Measurements from ENCODE around the gene NCSTN.
"Not testable (repeated sequence)": the region's sequence is repeated elsewhere in the genome, so short reads cannot be mapped to it uniquely, and the experiment has no call there.

Gene NCSTN

GRCh38 chr1:160371346-160371631 is 28.1 kb downstream of the NCSTN start:
- H3K27me3 ChIP-seq (ENCODE audit: control insufficient read depth in 1 of 2, insufficient read depth in 2 of 2, low read length in 2 of 2) = peaks cover 8 to 13% of the 10 kb centered on the region in 2 donors
- no peak overlapping the region for H3K27ac ChIP-seq (ENCODE audit: low read length)
- no peak overlapping the region for H3K9ac ChIP-seq (ENCODE audit: low read length in 2 of 2)
- peaks cover 8% of the 10 kb centered on the region for H3K4me1 ChIP-seq (ENCODE audit: control insufficient read depth, insufficient read depth, low read length)
- no peak overlapping the region for H3K4me3 ChIP-seq (ENCODE audit: low read length in 2 of 2)
- no peaks in the 10 kb centered on the region for H3K36me3 ChIP-seq (ENCODE audit: control insufficient read depth in 2 of 2, insufficient read depth in 2 of 2, low read length in 2 of 2)
- no peaks in the 10 kb centered on the region for H3K9me3 ChIP-seq (ENCODE audit: control insufficient read depth in 2 of 2, low read length in 2 of 2)

DNA sequence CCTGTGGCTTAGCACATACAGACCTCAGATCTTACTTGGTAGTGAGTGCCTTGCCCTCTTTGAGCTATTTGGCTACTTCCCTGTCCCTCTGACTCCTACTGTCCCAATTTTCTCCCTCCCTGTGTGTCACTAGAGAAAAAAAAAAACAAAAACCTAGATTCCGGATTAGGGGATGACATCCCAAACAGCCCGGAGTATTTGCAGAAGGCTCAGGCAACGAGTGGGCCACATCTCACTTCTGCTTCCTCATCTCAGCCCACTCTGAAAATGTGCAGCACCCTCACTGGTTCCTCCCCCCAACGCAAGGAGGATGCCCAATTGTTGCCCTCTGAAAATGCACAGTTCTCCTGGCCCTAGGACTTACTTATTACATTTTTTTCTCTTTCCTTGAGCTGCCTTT is 28.6 kb downstream of the NCSTN start:
- peaks cover 10% of the 10 kb centered on the region for H3K4me1 ChIP-seq (ENCODE audit: control insufficient read depth, insufficient read depth, low read length)
- peaks cover 8 to 15% of the 10 kb centered on the region in 2 donors for H3K27me3 ChIP-seq (ENCODE audit: control insufficient read depth in 1 of 2, insufficient read depth in 2 of 2, low read length in 2 of 2)
- H3K36me3 ChIP-seq (ENCODE audit: control insufficient read depth in 2 of 2, insufficient read depth in 2 of 2, low read length in 2 of 2) = no peaks in the 10 kb centered on the region
- H3K9me3 ChIP-seq (ENCODE audit: control insufficient read depth in 2 of 2, low read length in 2 of 2) = no peaks in the 10 kb centered on the region
- no peak overlapping the region for H3K4me3 ChIP-seq (ENCODE audit: low read length in 2 of 2)
- H3K27ac ChIP-seq (ENCODE audit: low read length) = no peak overlapping the region
- no peak overlapping the region for H3K9ac ChIP-seq (ENCODE audit: low read length in 2 of 2)

GRCh38 chr1:160373696-160374095 is 30.5 kb downstream of the NCSTN start:
- Histone ChIP-seq H3K27ac (ENCODE audit: low read length) (no peak overlapping the region), H3K9ac (ENCODE audit: low read length in 2 of 2) (no peak overlapping the region), H3K27me3 (ENCODE audit: control insufficient read depth in 1 of 2, insufficient read depth in 2 of 2, low read length in 2 of 2) (peaks cover 8 to 11% of the 10 kb centered on the region in 2 donors), H3K4me3 (ENCODE audit: low read length in 2 of 2) (no peak overlapping the region), H3K36me3 (ENCODE audit: control insufficient read depth in 2 of 2, insufficient read depth in 2 of 2, low read length in 2 of 2) (no peaks in the 10 kb centered on the region), H3K9me3 (ENCODE audit: control insufficient read depth in 2 of 2, low read length in 2 of 2) (no peaks in the 10 kb centered on the region), H3K4me1 (ENCODE audit: control insufficient read depth, insufficient read depth, low read length) (peaks cover 10% of the 10 kb centered on the region)

GRCh38 chr1:160374306-160375110 is 31.3 kb downstream of the NCSTN start:
- Histone ChIP-seq H3K4me3 (ENCODE audit: low read length in 2 of 2) (no peak overlapping the region), H3K4me1 (ENCODE audit: control insufficient read depth, insufficient read depth, low read length) (peaks cover 10% of the 10 kb centered on the region), H3K36me3 (ENCODE audit: control insufficient read depth in 2 of 2, insufficient read depth in 2 of 2, low read length in 2 of 2) (no peaks in the 10 kb centered on the region), H3K9ac (ENCODE audit: low read length in 2 of 2) (no peak overlapping the region), H3K27me3 (ENCODE audit: control insufficient read depth in 1 of 2, insufficient read depth in 2 of 2, low read length in 2 of 2) (peaks cover 8 to 11% of the 10 kb centered on the region in 2 donors), H3K27ac (ENCODE audit: low read length) (no peak overlapping the region), H3K9me3 (ENCODE audit: control insufficient read depth in 2 of 2, low read length in 2 of 2) (no peaks in the 10 kb centered on the region)

DNA sequence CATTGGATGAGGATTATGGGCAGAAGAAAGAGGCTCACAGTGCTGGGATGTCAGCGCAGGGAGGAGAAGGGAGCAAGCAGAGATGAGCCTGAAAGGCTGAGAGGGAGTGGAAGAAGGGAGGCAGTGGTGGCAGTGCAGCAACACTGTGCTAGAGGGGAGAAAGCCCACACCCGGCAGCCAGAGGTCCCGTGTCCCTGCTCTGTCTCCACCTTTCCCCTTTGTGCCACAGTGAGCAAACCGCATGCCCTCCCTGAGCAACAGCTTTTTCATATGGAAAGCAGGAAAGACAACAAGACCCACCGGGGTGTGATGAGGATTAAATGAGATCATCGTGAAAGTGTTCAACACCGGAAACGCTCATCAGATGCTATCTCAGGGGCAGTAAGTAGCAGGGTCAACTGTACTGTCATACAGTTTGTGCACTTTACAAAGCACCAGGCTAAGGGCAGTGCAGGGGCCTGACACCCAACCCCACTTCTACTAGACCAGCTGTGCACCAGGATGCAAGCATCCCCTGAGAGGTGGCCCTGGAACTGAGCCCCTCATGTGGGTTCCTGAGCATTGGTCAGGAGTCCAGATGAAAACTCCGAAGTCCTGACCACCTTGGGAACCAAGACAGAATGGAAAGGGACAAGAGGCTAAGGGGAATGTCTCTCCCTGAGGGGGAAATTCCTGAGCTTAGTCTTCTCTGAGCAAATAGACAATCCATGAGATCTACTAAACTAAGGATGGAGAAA is 32.8 kb downstream of the NCSTN start:
- peaks cover 4 to 11% of the 10 kb centered on the region in 2 donors for H3K27me3 ChIP-seq (ENCODE audit: control insufficient read depth in 1 of 2, insufficient read depth in 2 of 2, low read length in 2 of 2)
- H3K9ac ChIP-seq (ENCODE audit: low read length in 2 of 2) = no peak overlapping the region
- H3K36me3 ChIP-seq (ENCODE audit: control insufficient read depth in 2 of 2, insufficient read depth in 2 of 2, low read length in 2 of 2) = no peaks in the 10 kb centered on the region
- H3K4me1 ChIP-seq (ENCODE audit: control insufficient read depth, insufficient read depth, low read length) = peaks cover 10% of the 10 kb centered on the region
- H3K9me3 ChIP-seq (ENCODE audit: control insufficient read depth in 2 of 2, low read length in 2 of 2) = no peaks in the 10 kb centered on the region
- no peak overlapping the region for H3K27ac ChIP-seq (ENCODE audit: low read length)
- no peak overlapping the region for H3K4me3 ChIP-seq (ENCODE audit: low read length in 2 of 2)

DNA sequence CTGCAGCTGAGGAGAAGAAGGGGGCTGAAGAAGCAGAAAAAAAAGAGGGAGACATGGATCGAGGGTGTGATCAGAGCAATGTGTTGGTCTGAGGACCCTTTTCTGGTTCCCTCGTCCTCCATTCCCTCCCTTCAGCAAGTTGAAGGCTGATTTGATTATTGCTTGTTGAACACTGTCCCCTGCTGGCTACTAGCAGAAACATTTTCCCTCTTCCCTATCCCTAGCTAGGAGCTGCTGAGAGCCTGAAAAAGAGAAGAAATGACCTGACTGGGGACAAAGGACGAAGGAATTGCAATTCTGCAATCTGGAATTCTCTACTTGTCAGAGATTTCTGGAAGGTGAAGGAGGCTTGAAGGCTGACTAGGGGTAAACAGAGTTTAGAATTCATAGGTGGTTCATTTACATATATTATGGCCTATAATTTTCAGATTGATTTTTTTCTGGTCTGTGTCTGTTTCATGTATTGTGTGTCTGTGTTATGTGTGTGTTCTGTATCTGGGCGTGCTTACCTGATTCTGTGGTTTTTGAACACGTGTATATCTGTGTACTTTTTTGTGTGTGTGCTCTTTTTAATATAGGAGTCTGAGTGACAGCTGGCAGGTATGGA is 33.4 kb downstream of the NCSTN start:
- Histone ChIP-seq H3K36me3 (ENCODE audit: control insufficient read depth in 2 of 2, insufficient read depth in 2 of 2, low read length in 2 of 2) (no peaks in the 10 kb centered on the region), H3K9ac (ENCODE audit: low read length in 2 of 2) (no peak overlapping the region), H3K4me1 (ENCODE audit: control insufficient read depth, insufficient read depth, low read length) (peaks cover 10% of the 10 kb centered on the region), H3K4me3 (ENCODE audit: low read length in 2 of 2) (no peak overlapping the region), H3K27ac (ENCODE audit: low read length) (no peak overlapping the region), H3K9me3 (ENCODE audit: control insufficient read depth in 2 of 2, low read length in 2 of 2) (no peaks in the 10 kb centered on the region), H3K27me3 (ENCODE audit: control insufficient read depth in 1 of 2, insufficient read depth in 2 of 2, low read length in 2 of 2) (peaks cover 0 to 11% of the 10 kb centered on the region in 2 donors)

DNA sequence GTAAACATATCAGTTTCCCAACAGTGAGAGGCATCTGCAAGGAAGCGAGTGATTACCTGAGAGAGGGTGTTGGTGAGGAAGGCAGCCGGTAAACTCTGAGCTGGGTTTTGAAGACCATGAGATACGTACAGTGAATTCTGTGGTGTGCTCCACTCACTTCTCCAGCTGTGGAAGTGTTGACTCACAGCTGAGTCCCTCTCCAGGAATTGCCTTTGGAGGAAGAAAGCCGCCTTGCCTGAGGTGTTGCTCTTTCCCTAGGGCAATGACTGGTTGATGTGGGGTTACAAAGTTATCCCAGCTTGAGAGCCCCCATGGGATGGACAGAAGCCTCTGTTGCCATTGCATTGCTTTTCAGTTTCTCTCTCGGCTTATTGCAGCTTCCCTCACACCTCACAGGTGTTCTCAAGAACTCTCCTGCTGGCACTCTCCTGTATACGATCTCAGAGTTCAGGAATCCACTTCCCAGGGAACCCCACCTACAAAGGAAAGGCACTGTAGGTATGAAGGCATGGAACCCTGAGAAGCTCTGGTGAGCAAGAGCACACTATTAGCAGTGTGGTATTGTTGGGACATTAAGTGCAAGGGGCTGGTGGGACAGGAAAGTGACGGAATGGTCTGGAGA is 34.5 kb downstream of the NCSTN start:
- Histone ChIP-seq H3K4me3 (ENCODE audit: low read length in 2 of 2) (no peak overlapping the region), H3K4me1 (ENCODE audit: control insufficient read depth, insufficient read depth, low read length) (peaks cover 10% of the 10 kb centered on the region), H3K36me3 (ENCODE audit: control insufficient read depth in 2 of 2, insufficient read depth in 2 of 2, low read length in 2 of 2) (no peaks in the 10 kb centered on the region), H3K27me3 (ENCODE audit: control insufficient read depth in 1 of 2, insufficient read depth in 2 of 2, low read length in 2 of 2) (peaks cover 0 to 7% of the 10 kb centered on the region in 2 donors), H3K9ac (ENCODE audit: low read length in 2 of 2) (no peak overlapping the region), H3K27ac (ENCODE audit: low read length) (no peak overlapping the region), H3K9me3 (ENCODE audit: control insufficient read depth in 2 of 2, low read length in 2 of 2) (no peaks in the 10 kb centered on the region)

GRCh38 chr1:160384812-160385211 is 41.6 kb downstream of the NCSTN start:
- not testable (repeated sequence) for H3K9me3 ChIP-seq (ENCODE audit: control insufficient read depth in 2 of 2, low read length in 2 of 2); H3K4me1 ChIP-seq (ENCODE audit: control insufficient read depth, insufficient read depth, low read length); H3K4me3 ChIP-seq (ENCODE audit: low read length in 2 of 2)

GRCh38 chr1:160388406-160388805 is 45.2 kb downstream of the NCSTN start:
- H3K4me3 ChIP-seq (ENCODE audit: low read length in 2 of 2); H3K9me3 ChIP-seq (ENCODE audit: control insufficient read depth in 2 of 2, low read length in 2 of 2); H3K27ac ChIP-seq (ENCODE audit: low read length); H3K9ac ChIP-seq (ENCODE audit: low read length in 2 of 2); H3K36me3 ChIP-seq (ENCODE audit: control insufficient read depth in 2 of 2, insufficient read depth in 2 of 2, low read length in 2 of 2); H3K27me3 ChIP-seq (ENCODE audit: control insufficient read depth in 1 of 2, insufficient read depth in 2 of 2, low read length in 2 of 2); H3K4me1 ChIP-seq (ENCODE audit: control insufficient read depth, insufficient read depth, low read length): not testable (repeated sequence)

More at GRCh38 chr1:160384812-160385211, 41.6 kb downstream of the NCSTN start:
- not testable (repeated sequence) for H3K36me3 ChIP-seq (ENCODE audit: control insufficient read depth in 2 of 2, insufficient read depth in 2 of 2, low read length in 2 of 2); H3K27ac ChIP-seq (ENCODE audit: low read length); H3K27me3 ChIP-seq (ENCODE audit: control insufficient read depth in 1 of 2, insufficient read depth in 2 of 2, low read length in 2 of 2); H3K9ac ChIP-seq (ENCODE audit: low read length in 2 of 2)

DNA sequence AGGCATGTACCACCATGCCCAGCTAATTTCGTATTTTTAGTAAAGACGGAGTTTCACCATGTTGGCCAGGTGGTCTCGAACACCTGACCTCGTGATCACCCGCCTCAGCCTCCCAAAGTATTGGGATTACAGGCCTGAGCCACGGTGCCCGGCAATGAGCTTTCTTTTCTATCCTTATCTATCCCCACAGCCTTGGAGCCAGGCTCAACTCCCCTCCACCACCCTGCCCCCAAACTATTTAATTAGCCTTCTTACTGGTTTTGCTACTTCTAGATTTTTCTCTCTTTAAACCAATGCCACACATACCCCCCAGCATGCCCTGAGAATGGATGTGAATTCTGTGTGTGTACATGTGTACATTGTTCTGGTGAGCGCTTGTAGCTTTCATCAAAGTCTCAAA is 51.5 kb downstream of the NCSTN start:
- peaks cover 0 to 2% of the 10 kb centered on the region in 2 donors for H3K27me3 ChIP-seq (ENCODE audit: control insufficient read depth in 1 of 2, insufficient read depth in 2 of 2, low read length in 2 of 2)
- H3K9ac ChIP-seq (ENCODE audit: low read length in 2 of 2) = no peak overlapping the region
- no peaks in the 10 kb centered on the region for H3K36me3 ChIP-seq (ENCODE audit: control insufficient read depth in 2 of 2, insufficient read depth in 2 of 2, low read length in 2 of 2)
- H3K4me1 ChIP-seq (ENCODE audit: control insufficient read depth, insufficient read depth, low read length) = peaks cover 1% of the 10 kb centered on the region
- no peak overlapping the region for H3K4me3 ChIP-seq (ENCODE audit: low read length in 2 of 2)
- no peaks in the 10 kb centered on the region for H3K9me3 ChIP-seq (ENCODE audit: control insufficient read depth in 2 of 2, low read length in 2 of 2)
- no peak overlapping the region for H3K27ac ChIP-seq (ENCODE audit: low read length)

All from stomach smooth muscle (tissue), 2 donors.